ENCODE results near the gene ACOXL. TPM values are rescaled to one million over a fixed set of nuclear protein-coding genes. Genes with fewer than 3 reads are reported as not detected.

ACOXL gene
- total RNA-seq, 1 donor from 2014 or later: 0.58 TPM

GRCh38 chr2:111126581-111126980, 394.2 kb downstream of the ACOXL start:
- DNase-seq (ENCODE audit: low read depth): no peak
- no peak for TF ChIP-seq CTCF (IDR thresholded peaks at IDR 0.05; ENCODE audit: insufficient read depth, low read length, poor library complexity, severe bottlenecking)
- H3K27me3 ChIP-seq (ENCODE audit: control insufficient read depth, insufficient read depth, low read length): no peaks in the 10 kb centered on the region
- no peak overlapping the region for H3K4me3 ChIP-seq (ENCODE audit: low read depth, low read length)
- no peaks in the 10 kb centered on the region for H3K36me3 ChIP-seq (ENCODE audit: control insufficient read depth, insufficient read depth, low read length)

- H3K36me3 ChIP-seq (ENCODE audit: control insufficient read depth, insufficient read depth, low read length): no peaks in the 10 kb centered on the region
Measured at GRCh38 chr2:111127351-111127750, 395.0 kb downstream of the ACOXL start.

GRCh38 chr2:111128096-111128495, 395.7 kb downstream of the ACOXL start:
- Histone ChIP-seq H3K36me3 (ENCODE audit: control insufficient read depth, insufficient read depth, low read length) (no peaks in the 10 kb centered on the region), H3K27me3 (ENCODE audit: control insufficient read depth, insufficient read depth, low read length) (no peaks in the 10 kb centered on the region), H3K4me3 (ENCODE audit: low read depth, low read length) (no peak overlapping the region)
- DNase-seq (ENCODE audit: low read depth): no peak
- TF ChIP-seq CTCF (IDR thresholded peaks at IDR 0.05; ENCODE audit: insufficient read depth, low read length, poor library complexity, severe bottlenecking): no peak

More at GRCh38 chr2:111127351-111127750, 395.0 kb downstream of the ACOXL start:
- Histone ChIP-seq H3K27me3 (ENCODE audit: control insufficient read depth, insufficient read depth, low read length) (no peaks in the 10 kb centered on the region), H3K4me3 (ENCODE audit: low read depth, low read length) (no peak overlapping the region)
- TF ChIP-seq CTCF (IDR thresholded peaks at IDR 0.05; ENCODE audit: insufficient read depth, low read length, poor library complexity, severe bottlenecking): no peak
- no peak for DNase-seq (ENCODE audit: low read depth)

GRCh38 chr2:111133603-111134002, 401.2 kb downstream of the ACOXL start:
- Histone ChIP-seq H3K27me3 (ENCODE audit: control insufficient read depth, insufficient read depth, low read length) (no peaks in the 10 kb centered on the region), H3K36me3 (ENCODE audit: control insufficient read depth, insufficient read depth, low read length) (no peaks in the 10 kb centered on the region), H3K4me3 (ENCODE audit: low read depth, low read length) (no peak overlapping the region)
- TF ChIP-seq CTCF (IDR thresholded peaks at IDR 0.05; ENCODE audit: insufficient read depth, low read length, poor library complexity, severe bottlenecking): no peak
- no peak for DNase-seq (ENCODE audit: low read depth)

GRCh38 chr2:111134055-111134454, 401.7 kb downstream of the ACOXL start:
- no peak for DNase-seq (ENCODE audit: low read depth)
- Histone ChIP-seq H3K4me3 (ENCODE audit: low read depth, low read length) (no peak overlapping the region), H3K36me3 (ENCODE audit: control insufficient read depth, insufficient read depth, low read length) (no peaks in the 10 kb centered on the region), H3K27me3 (ENCODE audit: control insufficient read depth, insufficient read depth, low read length) (no peaks in the 10 kb centered on the region)
- TF ChIP-seq CTCF (IDR thresholded peaks at IDR 0.05; ENCODE audit: insufficient read depth, low read length, poor library complexity, severe bottlenecking): no peak

- Histone ChIP-seq H3K27me3 (ENCODE audit: control insufficient read depth, insufficient read depth, low read length) (no peaks in the 10 kb centered on the region), H3K4me3 (ENCODE audit: low read depth, low read length) (no peak overlapping the region), H3K36me3 (ENCODE audit: control insufficient read depth, insufficient read depth, low read length) (no peaks in the 10 kb centered on the region)
- no peak for TF ChIP-seq CTCF (IDR thresholded peaks at IDR 0.05; ENCODE audit: insufficient read depth, low read length, poor library complexity, severe bottlenecking)
- no peak for DNase-seq (ENCODE audit: low read depth)
Measured at GRCh38 chr2:111135237-111135909, 403.0 kb downstream of the ACOXL start.

Data from kidney epithelial cell (primary cell).